ENCODE data around the gene MTOR.
"Not testable (repeated sequence)": the region's sequence is repeated elsewhere in the genome, so short reads cannot be mapped to it uniquely, and the experiment has no call there.

MTOR gene

DNA sequence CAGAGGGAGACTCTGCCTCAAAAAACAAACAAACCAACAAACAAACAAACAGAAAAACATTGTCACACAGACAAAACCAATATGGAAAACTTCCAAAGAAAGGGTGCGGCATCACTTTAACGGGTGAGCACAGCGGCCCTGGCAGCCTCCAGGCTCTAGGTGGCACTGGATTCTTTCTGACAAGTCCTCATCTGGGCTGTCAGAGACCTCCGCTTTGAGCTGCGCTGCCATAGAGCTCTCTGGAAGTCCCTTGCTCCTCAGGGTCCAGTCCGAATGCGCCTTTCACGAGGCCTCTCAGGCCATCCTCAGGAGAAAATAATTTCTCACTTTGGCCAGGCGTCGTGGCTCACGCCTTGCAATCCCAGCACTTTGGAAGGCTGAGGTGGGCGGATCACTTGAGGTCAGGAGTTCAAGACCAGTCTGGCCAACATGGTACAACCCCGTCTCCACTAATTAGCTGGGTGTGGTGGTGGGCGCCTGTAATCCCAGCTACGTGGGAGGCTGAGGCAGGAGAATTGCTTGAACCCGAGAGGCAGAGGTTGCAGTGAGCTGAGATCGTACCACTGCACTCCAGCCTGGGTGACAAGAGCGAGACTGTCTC lies 198.3 kb downstream of the MTOR start:
- H3K18ac ChIP-seq (ENCODE audit: low read length); H2BK5ac ChIP-seq (ENCODE audit: low read depth, low read length, poor library complexity); H2BK120ac ChIP-seq (ENCODE audit: insufficient read depth, low read length, poor library complexity); H3K4me1 ChIP-seq (ENCODE audit: control insufficient read depth in 1 of 2, insufficient read depth in 2 of 2, low read length in 2 of 2); H4K8ac ChIP-seq (ENCODE audit: low read depth, low read length); H3K14ac ChIP-seq (ENCODE audit: low read length); H4K12ac ChIP-seq (ENCODE audit: low read depth, low read length); H3K9ac ChIP-seq (ENCODE audit: low read length); H3K27me3 ChIP-seq (ENCODE audit: insufficient read depth, low read length); H3K79me2 ChIP-seq (ENCODE audit: control insufficient read depth, insufficient read depth, low read length, poor library complexity); H3K27ac ChIP-seq (ENCODE audit: low read depth, low read length); H3K9me3 ChIP-seq (ENCODE audit: insufficient read depth, low read depth, low read length); DNase-seq; H2AFZ ChIP-seq (ENCODE audit: insufficient read depth, low read length, poor library complexity); H3K4me2 ChIP-seq (ENCODE audit: low read length); H2BK12ac ChIP-seq (ENCODE audit: low read length); H3K4ac ChIP-seq (ENCODE audit: low read depth, low read length); H3K23ac ChIP-seq (ENCODE audit: low read length); H2AK5ac ChIP-seq (ENCODE audit: low read length); H3K79me1 ChIP-seq (ENCODE audit: low read length); H3K4me3 ChIP-seq (ENCODE audit: low read depth, low read length); H4K91ac ChIP-seq (ENCODE audit: low read depth, low read length): not testable (repeated sequence)
- peaks cover 42 to 44% of the 10 kb centered on the region in 2 experiments for H3K36me3 ChIP-seq (ENCODE audit: control insufficient read depth in 1 of 2, insufficient read depth in 2 of 2, low read length in 2 of 2)
- no CpG with 5 or more reads among the region's 18 CpGs for WGBS (ENCODE audit: extremely low coverage, insufficient coverage, insufficient read length)

DNA sequence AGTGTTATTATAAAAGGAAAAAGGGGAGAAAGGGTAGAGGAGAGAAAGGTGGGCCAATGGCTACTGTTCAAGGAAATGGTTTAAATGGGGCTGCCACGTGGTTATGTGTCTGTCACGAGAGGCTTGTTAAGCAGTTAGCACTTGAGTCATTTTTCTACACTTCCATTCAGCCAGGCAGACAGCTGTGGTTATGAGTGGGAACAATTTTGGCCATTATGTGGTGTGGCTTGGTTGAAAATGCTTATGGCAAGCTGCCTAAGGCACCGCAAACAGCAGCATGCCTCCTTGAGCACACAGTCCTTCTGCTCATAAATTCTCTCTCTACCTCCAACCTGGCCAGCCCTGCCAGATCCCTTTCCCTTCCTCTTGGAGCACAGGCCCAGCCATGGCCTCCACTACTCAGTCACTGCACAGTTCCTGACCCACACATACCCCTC lies 199.4 kb downstream of the MTOR start:
- peaks cover 2% of the 10 kb centered on the region for H3K79me1 ChIP-seq (ENCODE audit: low read length)
- no peak overlapping the region for H3K14ac ChIP-seq (ENCODE audit: low read length)
- no peak overlapping the region for H2AK5ac ChIP-seq (ENCODE audit: low read length)
- no peak overlapping the region for H3K23ac ChIP-seq (ENCODE audit: low read length)
- peaks cover 9% of the 10 kb centered on the region for H3K79me2 ChIP-seq (ENCODE audit: control insufficient read depth, insufficient read depth, low read length, poor library complexity)
- no peak overlapping the region for H3K4ac ChIP-seq (ENCODE audit: low read depth, low read length)
- no peaks in the 10 kb centered on the region for H3K27me3 ChIP-seq (ENCODE audit: insufficient read depth, low read length)
- H2BK12ac ChIP-seq (ENCODE audit: low read length): no peak overlapping the region
- no peak for DNase-seq
- H2AFZ ChIP-seq (ENCODE audit: insufficient read depth, low read length, poor library complexity): no peak overlapping the region
- H4K8ac ChIP-seq (ENCODE audit: low read depth, low read length): no peak overlapping the region
- no peak overlapping the region for H3K4me3 ChIP-seq (ENCODE audit: low read depth, low read length)
- H3K9ac ChIP-seq (ENCODE audit: low read length): no peak overlapping the region
- peaks cover 33 to 34% of the 10 kb centered on the region in 2 experiments for H3K36me3 ChIP-seq (ENCODE audit: control insufficient read depth in 1 of 2, insufficient read depth in 2 of 2, low read length in 2 of 2)
- H3K9me3 ChIP-seq (ENCODE audit: insufficient read depth, low read depth, low read length): no peaks in the 10 kb centered on the region
- no peak overlapping the region for H2BK5ac ChIP-seq (ENCODE audit: low read depth, low read length, poor library complexity)
- no peak overlapping the region for H2BK120ac ChIP-seq (ENCODE audit: insufficient read depth, low read length, poor library complexity)
- WGBS (ENCODE audit: extremely low coverage, insufficient coverage, insufficient read length): no CpG with 5 or more reads among the region's 3 CpGs
- H3K18ac ChIP-seq (ENCODE audit: low read length): no peak overlapping the region
- H3K4me2 ChIP-seq (ENCODE audit: low read length): no peak overlapping the region
- peaks cover 0 to 11% of the 10 kb centered on the region in 2 experiments for H3K4me1 ChIP-seq (ENCODE audit: control insufficient read depth in 1 of 2, insufficient read depth in 2 of 2, low read length in 2 of 2)
- H4K12ac ChIP-seq (ENCODE audit: low read depth, low read length): no peak overlapping the region
- H4K91ac ChIP-seq (ENCODE audit: low read depth, low read length): no peak overlapping the region
- H3K27ac ChIP-seq (ENCODE audit: low read depth, low read length): no peak overlapping the region

DNA sequence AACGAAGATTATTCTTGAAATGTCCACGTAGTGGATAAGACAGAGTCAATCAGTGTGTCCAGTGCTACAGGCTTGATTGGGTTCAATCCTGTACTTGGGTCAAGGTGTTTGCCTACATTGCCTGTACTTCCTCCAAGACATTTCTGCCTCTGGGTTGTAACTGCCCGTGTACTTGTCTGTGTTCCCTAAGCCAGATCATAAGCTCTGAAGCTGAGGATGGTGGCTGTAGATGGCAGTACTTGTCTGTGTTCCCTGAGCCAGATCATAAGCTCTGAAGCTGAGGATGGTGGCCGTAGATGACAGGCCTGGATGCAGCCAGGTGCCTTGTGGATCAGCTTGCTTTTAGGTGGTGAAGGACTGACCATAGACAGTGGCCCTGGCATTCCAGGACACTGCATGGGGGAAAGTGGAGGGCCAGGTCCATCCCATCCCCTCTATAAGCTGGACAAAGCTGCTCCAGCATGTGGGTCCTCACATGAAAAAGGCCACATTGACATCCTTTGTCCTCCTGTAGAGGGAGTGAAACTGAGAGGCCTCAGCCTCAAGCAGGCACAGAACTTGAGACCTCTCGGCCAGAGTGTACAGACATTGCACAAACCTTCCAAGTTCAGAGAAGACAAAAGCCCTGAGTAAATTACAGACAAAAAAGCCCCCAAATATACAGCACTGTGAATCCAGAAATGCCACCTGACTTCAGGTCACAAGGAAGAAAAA lies 200.5 kb downstream of the MTOR start:
- no peaks in the 10 kb centered on the region for H3K9me3 ChIP-seq (ENCODE audit: insufficient read depth, low read depth, low read length)
- no peak overlapping the region for H3K14ac ChIP-seq (ENCODE audit: low read length)
- H2BK5ac ChIP-seq (ENCODE audit: low read depth, low read length, poor library complexity): no peak overlapping the region
- peaks cover 0 to 11% of the 10 kb centered on the region in 2 experiments for H3K4me1 ChIP-seq (ENCODE audit: control insufficient read depth in 1 of 2, insufficient read depth in 2 of 2, low read length in 2 of 2)
- H3K27me3 ChIP-seq (ENCODE audit: insufficient read depth, low read length): no peaks in the 10 kb centered on the region
- H3K4me3 ChIP-seq (ENCODE audit: low read depth, low read length): no peak overlapping the region
- no peak overlapping the region for H2AK5ac ChIP-seq (ENCODE audit: low read length)
- no CpG with 5 or more reads among the region's 5 CpGs for WGBS (ENCODE audit: extremely low coverage, insufficient coverage, insufficient read length)
- no peak overlapping the region for H2AFZ ChIP-seq (ENCODE audit: insufficient read depth, low read length, poor library complexity)
- peaks cover 2% of the 10 kb centered on the region for H3K79me1 ChIP-seq (ENCODE audit: low read length)
- no peak overlapping the region for H3K4me2 ChIP-seq (ENCODE audit: low read length)
- H4K12ac ChIP-seq (ENCODE audit: low read depth, low read length): no peak overlapping the region
- H3K23ac ChIP-seq (ENCODE audit: low read length): no peak overlapping the region
- H3K4ac ChIP-seq (ENCODE audit: low read depth, low read length): no peak overlapping the region
- H2BK12ac ChIP-seq (ENCODE audit: low read length): no peak overlapping the region
- H3K9ac ChIP-seq (ENCODE audit: low read length): no peak overlapping the region
- H2BK120ac ChIP-seq (ENCODE audit: insufficient read depth, low read length, poor library complexity): no peak overlapping the region
- no peak for DNase-seq
- no peak overlapping the region for H4K91ac ChIP-seq (ENCODE audit: low read depth, low read length)
- no peak overlapping the region for H3K18ac ChIP-seq (ENCODE audit: low read length)
- no peak overlapping the region for H4K8ac ChIP-seq (ENCODE audit: low read depth, low read length)
- peaks cover 9% of the 10 kb centered on the region for H3K79me2 ChIP-seq (ENCODE audit: control insufficient read depth, insufficient read depth, low read length, poor library complexity)
- H3K36me3 ChIP-seq (ENCODE audit: control insufficient read depth in 1 of 2, insufficient read depth in 2 of 2, low read length in 2 of 2): peaks cover 26 to 30% of the 10 kb centered on the region in 2 experiments
- H3K27ac ChIP-seq (ENCODE audit: low read depth, low read length): no peak overlapping the region

DNA sequence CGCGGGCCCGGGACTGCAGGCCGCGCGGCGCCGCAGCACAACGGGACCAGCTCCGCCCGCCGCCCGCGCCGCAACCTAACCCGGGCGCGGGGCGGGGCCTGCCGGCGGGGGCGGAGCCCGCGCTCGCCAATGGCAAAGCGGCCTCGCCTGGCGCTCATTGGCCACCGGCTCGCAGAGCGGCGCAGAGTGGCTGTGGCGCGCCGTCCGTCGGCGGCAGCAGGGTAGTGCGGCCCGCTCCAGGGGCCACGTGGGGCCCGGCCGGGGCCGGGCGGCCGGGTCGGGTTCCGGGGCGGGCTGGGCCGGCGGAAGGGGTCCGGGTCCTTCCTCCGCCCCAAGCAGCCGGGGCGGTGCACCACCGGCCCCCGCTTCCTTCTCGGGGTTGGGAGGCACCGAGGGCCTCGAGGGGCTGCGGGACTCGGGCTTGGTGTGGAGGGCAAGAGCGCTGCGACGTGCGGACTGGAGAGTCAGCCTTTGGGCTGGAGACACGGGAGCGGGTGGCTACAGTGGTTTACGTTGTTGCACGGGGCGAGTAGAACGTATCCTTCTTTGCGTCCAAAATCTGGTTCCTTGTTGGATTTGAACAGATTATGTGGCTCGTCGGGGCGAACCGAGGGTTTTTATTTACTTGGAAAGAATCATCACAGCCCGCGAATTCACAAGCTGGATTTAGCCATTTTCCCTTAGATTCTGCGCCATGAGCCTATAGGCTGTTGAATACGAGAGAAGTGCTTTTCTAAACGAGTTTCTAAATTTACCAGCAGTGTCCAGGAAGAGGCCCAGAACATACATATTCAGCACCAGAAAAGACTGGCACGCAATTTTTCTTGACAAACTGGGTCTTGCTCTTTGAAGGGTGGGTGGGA lies 202.2 kb downstream of the MTOR start, which contains the start of gene SRM:
SRM (minus strand) TSS at position 51 of the 863 bp plus-strand sequence. CDS start 75 bp downstream, outside the sequence.
- Histone ChIP-seq H3K4me2 (ENCODE audit: low read length) (peak within 1 kb of the TSS; percentile 81), H3K18ac (ENCODE audit: low read length) (peak within 1 kb of the TSS; percentile 13), H3K36me3 (ENCODE audit: control insufficient read depth in 1 of 2, insufficient read depth in 2 of 2, low read length in 2 of 2) (peaks cover 26 to 28% of the 10 kb centered on the region in 2 experiments), H3K9me3 (ENCODE audit: insufficient read depth, low read depth, low read length) (no peaks in the 10 kb centered on the region), H4K8ac (ENCODE audit: low read depth, low read length) (peak within 1 kb of the TSS; percentile 86), H3K27me3 (ENCODE audit: insufficient read depth, low read length) (no peaks in the 10 kb centered on the region), H2AK5ac (ENCODE audit: low read length) (no peak within 1 kb of the TSS), H2BK5ac (ENCODE audit: low read depth, low read length, poor library complexity) (peak within 1 kb of the TSS; percentile 14), H4K12ac (ENCODE audit: low read depth, low read length) (peak within 1 kb of the TSS; percentile 49), H3K23ac (ENCODE audit: low read length) (no peak within 1 kb of the TSS), H3K4ac (ENCODE audit: low read depth, low read length) (peak within 1 kb of the TSS; percentile 41), H2BK12ac (ENCODE audit: low read length) (no peak within 1 kb of the TSS), H3K14ac (ENCODE audit: low read length) (peak within 1 kb of the TSS; percentile 74), H2BK120ac (ENCODE audit: insufficient read depth, low read length, poor library complexity) (peak within 1 kb of the TSS; percentile 70), H3K4me1 (ENCODE audit: control insufficient read depth in 1 of 2, insufficient read depth in 2 of 2, low read length in 2 of 2) (peaks cover 0 to 11% of the 10 kb centered on the region in 2 experiments), H3K79me1 (ENCODE audit: low read length) (peaks cover 2% of the 10 kb centered on the region), H2AFZ (ENCODE audit: insufficient read depth, low read length, poor library complexity) (peak within 1 kb of the TSS; percentile 87), H4K91ac (ENCODE audit: low read depth, low read length) (peak within 1 kb of the TSS; percentile 72), H3K4me3 (ENCODE audit: low read depth, low read length) (peak within 1 kb of the TSS; percentile 89), H3K27ac (ENCODE audit: low read depth, low read length) (no peak within 1 kb of the TSS), H3K9ac (ENCODE audit: low read length) (peak within 1 kb of the TSS; percentile 81), H3K79me2 (ENCODE audit: control insufficient read depth, insufficient read depth, low read length, poor library complexity) (peaks cover 9% of the 10 kb centered on the region)
- DNase-seq: peak; percentile 93 to 96
- WGBS (ENCODE audit: extremely low coverage, insufficient coverage, insufficient read length): no CpG with 5 or more reads among the region's 83 CpGs

Measured in trophoblast cell (in vitro differentiated cells and primary cell).